K562 (cell line): ENCODE measurements around the gene UQCC2.

Source experiments
- ATF1 ChIP-seq, 2 experiments: fragments of 450-650 bp in 1 of 2; IDR thresholded peaks; 2 replicates each; pipeline ENCODE4 v1.6.1; 2016; ENCODE audit warnings: missing compliant biosample characterization in 1 of 2, missing genetic modification characterization in 1 of 2
- CTCF ChIP-seq, 3 experiments: IDR thresholded peaks in 2 of 3; conservative IDR thresholded peaks in 1 of 3; 2 replicates each; pipeline ENCODE4 v1.5.1; 2011 to 2012; ENCODE audit warnings: low read length in 3 of 3, mild to moderate bottlenecking in 3 of 3, control low read depth in 2 of 3, improper control_type of control experiment in 1 of 3, inconsistent platforms in 1 of 3, low read depth in 1 of 3, mixed read lengths in 1 of 3, moderate library complexity in 1 of 3; ENCODE audit not compliant: insufficient read depth in 2 of 3
- E4F1 ChIP-seq: fragments of 250-450 bp; sonication (Bioruptor Pico); IDR thresholded peaks from 2 replicates; pipeline ENCODE4 v1.5.0; 2021; ENCODE audit warnings: mild to moderate bottlenecking, borderline replicate concordance
- RNF2 ChIP-seq: sonication (generic); IDR thresholded peaks from 2 replicates; pipeline ENCODE4 v1.6.1; 2016
- U2AF2 ChIP-seq: fragments of 200-400 bp; formaldehyde crosslinking; optimal IDR thresholded peaks from 2 replicates; pipeline ENCODE3; 2017; ENCODE audit warnings: low read depth, mild to moderate bottlenecking, low read length

- no peak for TF ChIP-seq E4F1 (CRISPR knock-in tag)
- no peak for TF ChIP-seq ATF1 (CRISPR knock-in tag; IDR thresholded peaks at IDR 0.05)
- no peak for TF ChIP-seq ATF1 (tag; IDR thresholded peaks at IDR 0.05)
- no peak for TF ChIP-seq CTCF (IDR thresholded peaks at IDR 0.05 in 2 of 3, conservative IDR thresholded peaks at IDR 0.05 in 1 of 3; ENCODE audit: insufficient read depth in 2 of 3, low read depth in 1 of 3, low read length in 3 of 3)
- TF ChIP-seq U2AF2 = no peak
- no peak for TF ChIP-seq RNF2
Measured at GRCh38 chr6:33686981-33687975, 24.2 kb downstream of the UQCC2 start.
